GM10266 (cell line): Measurements from ENCODE around the gene TANC2.

Source experiments
- DNase-seq: peaks from one replicate; pipeline ENCODE4 v3.0.0; 2012; ENCODE audit errors: extremely low spot score
- TF ChIP-seq, protein P1 (sequence below): IDR thresholded peaks from 2 replicates; pipeline ENCODE4 v1.5.1; 2012; ENCODE audit warnings: mild to moderate bottlenecking, low read depth; ENCODE audit not compliant: control insufficient read depth, insufficient read depth; ENCODE audit errors: missing control alignments

The TANC2 gene

DNA sequence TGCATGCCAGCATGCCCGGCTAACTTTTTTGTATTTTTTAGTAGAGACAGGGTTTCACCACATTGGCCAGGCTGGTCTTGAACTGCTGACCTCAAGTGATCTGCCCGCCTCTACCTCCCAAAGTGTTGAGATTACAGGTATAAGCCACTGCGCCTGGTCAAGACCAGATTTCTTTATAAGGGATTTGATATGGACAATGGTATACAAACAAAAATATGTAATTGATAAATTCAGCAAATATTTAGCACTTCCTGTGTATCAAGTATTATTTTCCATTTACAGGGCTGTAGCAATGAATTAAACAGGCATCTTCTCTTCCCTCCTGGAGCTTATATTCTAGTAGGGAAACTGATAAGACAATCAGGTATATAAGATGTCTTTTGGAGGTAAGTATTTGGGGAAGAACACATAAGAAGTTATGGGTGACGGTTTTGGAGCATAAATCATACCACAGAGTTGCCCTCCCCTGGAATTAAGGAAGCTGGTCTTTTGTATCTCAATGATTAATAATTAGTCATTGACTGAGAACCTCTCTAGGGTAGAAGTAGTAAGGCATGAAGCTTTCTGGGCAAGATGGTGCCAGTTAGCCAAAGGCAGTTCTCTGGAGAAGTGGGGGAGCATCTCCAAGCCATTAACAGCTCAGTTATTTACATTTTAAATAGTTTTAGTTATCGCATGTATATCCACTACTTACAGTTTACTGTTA lies 35.8 kb downstream of the TANC2 start:
- no peak for DNase-seq
- TF ChIP-seq, protein P1, sequence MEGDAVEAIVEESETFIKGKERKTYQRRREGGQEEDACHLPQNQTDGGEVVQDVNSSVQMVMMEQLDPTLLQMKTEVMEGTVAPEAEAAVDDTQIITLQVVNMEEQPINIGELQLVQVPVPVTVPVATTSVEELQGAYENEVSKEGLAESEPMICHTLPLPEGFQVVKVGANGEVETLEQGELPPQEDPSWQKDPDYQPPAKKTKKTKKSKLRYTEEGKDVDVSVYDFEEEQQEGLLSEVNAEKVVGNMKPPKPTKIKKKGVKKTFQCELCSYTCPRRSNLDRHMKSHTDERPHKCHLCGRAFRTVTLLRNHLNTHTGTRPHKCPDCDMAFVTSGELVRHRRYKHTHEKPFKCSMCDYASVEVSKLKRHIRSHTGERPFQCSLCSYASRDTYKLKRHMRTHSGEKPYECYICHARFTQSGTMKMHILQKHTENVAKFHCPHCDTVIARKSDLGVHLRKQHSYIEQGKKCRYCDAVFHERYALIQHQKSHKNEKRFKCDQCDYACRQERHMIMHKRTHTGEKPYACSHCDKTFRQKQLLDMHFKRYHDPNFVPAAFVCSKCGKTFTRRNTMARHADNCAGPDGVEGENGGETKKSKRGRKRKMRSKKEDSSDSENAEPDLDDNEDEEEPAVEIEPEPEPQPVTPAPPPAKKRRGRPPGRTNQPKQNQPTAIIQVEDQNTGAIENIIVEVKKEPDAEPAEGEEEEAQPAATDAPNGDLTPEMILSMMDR: no peak

DNA sequence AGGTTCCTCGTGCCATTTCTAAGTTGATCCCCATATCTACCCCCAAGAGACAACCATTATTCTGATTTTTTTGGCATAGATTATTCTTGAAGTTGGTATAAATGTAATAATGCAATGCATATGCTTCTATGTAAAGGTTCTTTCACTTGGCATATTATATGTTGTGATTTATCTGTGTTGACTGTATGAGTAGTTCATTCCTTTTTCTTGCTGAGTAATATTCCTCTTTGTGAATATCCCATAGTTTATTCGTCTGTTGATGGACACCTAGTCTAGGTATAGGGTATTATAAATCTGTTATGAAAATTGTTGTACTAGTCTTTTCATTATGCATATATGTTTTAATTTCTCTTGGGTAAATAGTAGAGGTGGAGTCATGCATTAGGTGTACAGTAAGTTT lies 36.6 kb downstream of the TANC2 start:
- no peak for DNase-seq
- TF ChIP-seq, protein P1: no peak

DNA sequence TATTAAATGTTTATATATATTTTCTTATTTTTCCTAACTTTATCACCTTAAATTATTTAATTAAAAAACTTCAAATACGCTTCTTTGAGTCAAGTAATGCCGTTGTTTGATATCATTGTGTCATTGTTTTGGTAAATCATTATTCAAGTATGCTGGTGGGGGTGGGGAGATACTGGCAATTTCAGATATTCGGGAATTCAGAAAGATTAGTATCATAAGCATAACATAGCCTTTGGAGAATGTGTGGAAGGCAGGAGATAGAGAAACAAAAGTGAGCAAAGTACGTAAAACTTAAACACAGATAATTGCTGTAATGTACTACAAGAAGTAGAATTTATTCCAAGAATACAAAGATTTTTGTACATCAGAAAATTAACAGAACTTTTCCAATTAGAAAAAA lies 49.8 kb downstream of the TANC2 start:
- TF ChIP-seq, protein P1: no peak
- no peak for DNase-seq
